Measurements from ENCODE around the gene PSMD1. TPM values are rescaled to one million over a fixed set of nuclear protein-coding genes. Genes with fewer than 3 reads are reported as not detected.

Gene PSMD1
- total and polyA plus RNA-seq, 11 donors, result 33.2 to 124 (median 86.1) TPM

DNA sequence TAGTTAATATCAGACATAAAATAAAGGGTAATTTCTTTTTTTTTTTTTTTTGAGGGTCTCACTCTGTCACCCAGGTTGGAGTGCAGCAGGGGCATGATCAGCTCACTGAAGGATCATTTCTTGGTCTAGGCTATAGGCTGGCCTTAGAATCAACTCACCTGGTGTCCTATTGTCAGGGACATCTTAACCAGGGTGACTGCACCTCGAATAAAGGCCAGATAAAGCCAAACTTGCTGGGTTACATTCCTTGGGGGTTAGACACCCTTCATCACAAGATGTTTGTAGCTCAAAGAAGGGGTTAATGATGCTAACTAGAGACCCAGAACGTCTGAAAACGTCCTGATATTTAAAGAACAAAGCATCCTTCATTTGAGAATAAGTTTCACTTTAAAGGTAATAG is 42.8 kb upstream of the PSMD1 start:
- intact Hi-C loops (cut with DNase I), result no loop called here
- no peak overlapping the region for H3K27ac ChIP-seq
- H3K9me3 ChIP-seq, result no peaks in the 10 kb centered on the region
- TF ChIP-seq, protein P1, sequence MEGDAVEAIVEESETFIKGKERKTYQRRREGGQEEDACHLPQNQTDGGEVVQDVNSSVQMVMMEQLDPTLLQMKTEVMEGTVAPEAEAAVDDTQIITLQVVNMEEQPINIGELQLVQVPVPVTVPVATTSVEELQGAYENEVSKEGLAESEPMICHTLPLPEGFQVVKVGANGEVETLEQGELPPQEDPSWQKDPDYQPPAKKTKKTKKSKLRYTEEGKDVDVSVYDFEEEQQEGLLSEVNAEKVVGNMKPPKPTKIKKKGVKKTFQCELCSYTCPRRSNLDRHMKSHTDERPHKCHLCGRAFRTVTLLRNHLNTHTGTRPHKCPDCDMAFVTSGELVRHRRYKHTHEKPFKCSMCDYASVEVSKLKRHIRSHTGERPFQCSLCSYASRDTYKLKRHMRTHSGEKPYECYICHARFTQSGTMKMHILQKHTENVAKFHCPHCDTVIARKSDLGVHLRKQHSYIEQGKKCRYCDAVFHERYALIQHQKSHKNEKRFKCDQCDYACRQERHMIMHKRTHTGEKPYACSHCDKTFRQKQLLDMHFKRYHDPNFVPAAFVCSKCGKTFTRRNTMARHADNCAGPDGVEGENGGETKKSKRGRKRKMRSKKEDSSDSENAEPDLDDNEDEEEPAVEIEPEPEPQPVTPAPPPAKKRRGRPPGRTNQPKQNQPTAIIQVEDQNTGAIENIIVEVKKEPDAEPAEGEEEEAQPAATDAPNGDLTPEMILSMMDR (IDR thresholded peaks at IDR 0.05), result no peak
- TF ChIP-seq POLR2A (IDR thresholded peaks at IDR 0.05), result no peak
- 24 to 45% (median 34%) methylated on average over 3 of the region's 3 CpGs for WGBS, 4 donors
- H3K27me3 ChIP-seq, result peaks cover 0 to 31% (median 4%) of the 10 kb centered on the region in 9 donors
- DNase-seq (no peak), ATAC-seq (no peak)
- H3K4me1 ChIP-seq, result no peaks in the 10 kb centered on the region
- no peak overlapping the region for H3K4me3 ChIP-seq
- no peaks in the 10 kb centered on the region for H3K36me3 ChIP-seq

DNA sequence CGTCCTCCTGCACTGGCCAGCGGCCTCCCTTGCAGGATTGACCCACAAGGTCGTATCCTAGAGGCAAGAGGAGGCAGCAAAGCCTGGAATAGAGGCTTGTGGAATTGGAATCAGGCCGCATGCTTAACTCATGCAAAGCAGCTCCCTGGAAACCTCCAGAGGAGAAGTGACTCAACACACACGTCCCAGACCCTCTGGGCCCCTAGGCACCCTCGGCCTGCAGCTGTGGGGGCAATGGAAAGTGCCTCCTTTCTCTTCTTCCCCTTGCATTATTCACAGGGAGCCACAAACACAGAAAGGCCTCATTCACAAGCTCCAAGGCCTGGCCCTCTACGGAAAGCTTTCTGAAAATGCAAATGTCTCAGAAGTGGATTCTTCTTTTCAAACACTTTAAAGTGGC is 41.2 kb upstream of the PSMD1 start:
- WGBS, 4 donors, result 52 to 69% (median 60%) methylated on average over 7 of the region's 7 CpGs

DNA sequence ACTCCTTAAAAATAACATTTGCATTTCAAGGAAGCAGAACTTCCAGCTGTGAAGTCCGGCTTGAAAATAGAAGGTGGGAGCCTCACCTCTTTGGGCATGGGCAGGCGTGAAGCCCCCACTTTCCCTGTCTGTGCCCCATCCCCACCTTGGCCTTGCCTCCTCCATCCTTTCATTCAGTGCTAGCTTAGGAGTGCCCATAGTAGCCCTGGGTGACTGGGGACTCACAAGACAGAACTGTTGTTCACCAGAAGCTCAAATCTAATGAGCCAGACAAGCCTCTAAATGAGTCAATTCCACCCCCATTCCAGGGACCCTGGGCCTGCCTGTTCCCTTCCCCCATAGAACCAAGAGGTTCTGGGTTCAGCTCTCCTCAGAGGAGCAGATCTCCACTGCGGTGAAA is 40.7 kb upstream of the PSMD1 start:
- Histone ChIP-seq H3K27me3 (peaks cover 0 to 31% (median 4%) of the 10 kb centered on the region in 9 donors), H3K4me1 (no peaks in the 10 kb centered on the region), H3K27ac (no peak overlapping the region), H3K36me3 (no peaks in the 10 kb centered on the region), H3K4me3 (no peak overlapping the region), H3K9me3 (no peaks in the 10 kb centered on the region)
- ATAC-seq, result no peak
- no peak for DNase-seq
- no peak for TF ChIP-seq POLR2A (IDR thresholded peaks at IDR 0.05)
- TF ChIP-seq, protein P1 (IDR thresholded peaks at IDR 0.05), result no peak
- 64 to 79% (median 78%) methylated on average over 3 of the region's 3 CpGs for WGBS, 4 donors
- intact Hi-C loops (cut with DNase I), result no loop called here

More for the DNA sequence above, 41.2 kb upstream of the PSMD1 start:
- intact Hi-C loops (cut with DNase I), result no loop called here
- Histone ChIP-seq H3K27ac (no peak overlapping the region), H3K36me3 (no peaks in the 10 kb centered on the region), H3K9me3 (no peaks in the 10 kb centered on the region), H3K27me3 (peaks cover 0 to 31% (median 4%) of the 10 kb centered on the region in 9 donors), H3K4me1 (no peaks in the 10 kb centered on the region), H3K4me3 (no peak overlapping the region)
- no peak for DNase-seq
- TF ChIP-seq POLR2A (IDR thresholded peaks at IDR 0.05), result no peak
- TF ChIP-seq, protein P1 (IDR thresholded peaks at IDR 0.05), result no peak
- ATAC-seq, result no peak

DNA sequence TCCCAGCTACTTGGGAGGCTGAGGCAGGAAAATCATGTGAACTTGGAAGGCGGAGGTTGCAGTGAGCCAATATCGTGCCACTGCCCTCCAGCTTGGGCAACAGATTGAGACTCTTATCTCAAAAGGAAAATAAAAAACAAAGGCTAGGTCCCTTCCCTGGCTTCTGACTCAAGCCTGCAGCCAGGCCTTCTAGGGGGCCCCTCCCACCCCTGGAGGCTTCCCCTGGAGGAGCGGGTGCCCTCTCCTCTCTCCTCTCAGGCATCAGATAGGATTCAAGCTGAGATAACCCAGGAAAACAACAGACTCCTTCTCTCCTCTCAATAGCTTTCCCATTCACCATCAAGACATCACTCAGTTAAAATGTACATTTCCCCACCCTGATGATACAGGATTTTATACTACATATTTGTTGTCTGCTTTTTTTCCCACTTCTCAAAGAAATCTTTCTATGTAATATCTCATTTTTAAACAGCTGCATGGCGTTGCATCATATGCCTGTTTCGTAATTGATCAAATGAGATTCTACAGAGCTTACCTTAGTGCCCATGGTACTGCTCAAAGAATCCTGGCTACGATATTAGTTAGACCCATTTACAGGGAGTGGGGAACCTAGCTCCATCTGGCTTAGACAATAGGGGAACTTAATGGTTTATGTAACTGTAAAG is 40.0 kb upstream of the PSMD1 start:
- Histone ChIP-seq H3K36me3 (no peaks in the 10 kb centered on the region), H3K9me3 (no peaks in the 10 kb centered on the region), H3K27me3 (peaks cover 0 to 31% (median 0%) of the 10 kb centered on the region in 9 donors), H3K27ac (no peak overlapping the region), H3K4me3 (no peak overlapping the region), H3K4me1 (no peaks in the 10 kb centered on the region)
- intact Hi-C loops (cut with DNase I), result no loop called here
- DNase-seq (no peak), ATAC-seq (no peak)
- WGBS, 4 donors, result 70 to 88% (median 82%) methylated on average over 6 of the region's 6 CpGs
- no peak for TF ChIP-seq POLR2A (IDR thresholded peaks at IDR 0.05)
- TF ChIP-seq, protein P1 (IDR thresholded peaks at IDR 0.05), result no peak
